ENCODE data around the gene MBD5.

DNA sequence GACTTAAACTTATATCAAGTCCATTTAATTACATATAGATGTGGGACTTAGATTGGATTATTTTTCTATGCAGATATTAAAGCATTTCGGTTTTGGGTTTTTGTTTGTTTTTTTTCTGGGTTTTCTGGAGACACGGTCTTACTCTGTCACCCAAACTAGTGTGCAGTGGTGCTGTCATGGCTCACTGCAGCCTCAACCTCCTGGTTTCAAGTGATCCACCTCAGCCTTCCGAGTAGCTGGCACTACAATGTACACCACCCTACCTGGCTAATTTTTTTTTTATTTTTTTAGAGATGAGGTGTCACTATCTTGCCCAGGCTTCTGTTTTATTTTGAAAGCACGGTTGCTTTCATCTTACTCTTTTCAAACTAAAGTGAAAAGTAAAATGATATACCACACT is 281.6 kb downstream of the MBD5 start:
- no peak for TF ChIP-seq POLR2A (IDR thresholded peaks at IDR 0.05)
- TF ChIP-seq, protein P1, sequence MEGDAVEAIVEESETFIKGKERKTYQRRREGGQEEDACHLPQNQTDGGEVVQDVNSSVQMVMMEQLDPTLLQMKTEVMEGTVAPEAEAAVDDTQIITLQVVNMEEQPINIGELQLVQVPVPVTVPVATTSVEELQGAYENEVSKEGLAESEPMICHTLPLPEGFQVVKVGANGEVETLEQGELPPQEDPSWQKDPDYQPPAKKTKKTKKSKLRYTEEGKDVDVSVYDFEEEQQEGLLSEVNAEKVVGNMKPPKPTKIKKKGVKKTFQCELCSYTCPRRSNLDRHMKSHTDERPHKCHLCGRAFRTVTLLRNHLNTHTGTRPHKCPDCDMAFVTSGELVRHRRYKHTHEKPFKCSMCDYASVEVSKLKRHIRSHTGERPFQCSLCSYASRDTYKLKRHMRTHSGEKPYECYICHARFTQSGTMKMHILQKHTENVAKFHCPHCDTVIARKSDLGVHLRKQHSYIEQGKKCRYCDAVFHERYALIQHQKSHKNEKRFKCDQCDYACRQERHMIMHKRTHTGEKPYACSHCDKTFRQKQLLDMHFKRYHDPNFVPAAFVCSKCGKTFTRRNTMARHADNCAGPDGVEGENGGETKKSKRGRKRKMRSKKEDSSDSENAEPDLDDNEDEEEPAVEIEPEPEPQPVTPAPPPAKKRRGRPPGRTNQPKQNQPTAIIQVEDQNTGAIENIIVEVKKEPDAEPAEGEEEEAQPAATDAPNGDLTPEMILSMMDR (IDR thresholded peaks at IDR 0.05), result no peak
